DND-41 (cell line): ENCODE results near the gene CELA1.
A peak's percentile ranks its signal among the peaks of the same experiment; 100 is the strongest.

Source experiments
- ATAC-seq: fragments of 200-7000 bp; cut with Tn5 transposase; 3 replicates; pipeline ENCODE4 v1.9.1; 2021; ENCODE audit warnings: low read depth; ENCODE audit not compliant: insufficient read depth
- DNase-seq: peaks from one replicate; pipeline ENCODE4 v3.0.0-alpha.2; 2020
- H2AFZ ChIP-seq: 2 replicates; pipeline ENCODE4 v1.6.0; 2012; ENCODE audit warnings: low read depth, low read length
- H3K27ac ChIP-seq: 2 replicates; pipeline ENCODE4 v1.5.1; 2012; ENCODE audit warnings: low read length, inconsistent platforms
- H3K27me3 ChIP-seq: fragments of 200-600 bp; sonication (generic); 2 replicates; pipeline ENCODE4 v1.6.0; 2012; ENCODE audit warnings: low read length, mild to moderate bottlenecking, inconsistent platforms; ENCODE audit not compliant: insufficient read depth, poor library complexity
- H3K36me3 ChIP-seq: 2 replicates; pipeline ENCODE4 v1.5.1; 2012; ENCODE audit warnings: low read length, inconsistent platforms; ENCODE audit not compliant: insufficient read depth
- H3K4me1 ChIP-seq: 2 replicates; pipeline ENCODE4 v1.5.1; 2012; ENCODE audit warnings: mild to moderate bottlenecking, low read length; ENCODE audit not compliant: insufficient read depth
- H3K4me2 ChIP-seq: 2 replicates; pipeline ENCODE4 v1.6.0; 2012; ENCODE audit warnings: mild to moderate bottlenecking, moderate library complexity, low read length, inconsistent platforms; ENCODE audit not compliant: insufficient read depth
- H3K4me3 ChIP-seq, 2 experiments: fragments of 200-600 bp in 1 of 2; shearing (Covaris generic) in 1 of 2; 2 replicates each; pipeline ENCODE4 v1.5.1; 2012 to 2016; ENCODE audit warnings: inconsistent platforms in 2 of 2, low read length in 2 of 2, mild to moderate bottlenecking in 2 of 2, low read depth in 1 of 2, moderate library complexity in 1 of 2
- H3K79me2 ChIP-seq: 2 replicates; pipeline ENCODE4 v1.6.0; 2012; ENCODE audit warnings: low read length, inconsistent platforms; ENCODE audit not compliant: insufficient read depth
- H3K9ac ChIP-seq: 2 replicates; pipeline ENCODE4 v1.6.0; 2012; ENCODE audit warnings: low read depth, mild to moderate bottlenecking, inconsistent platforms, low read length, moderate library complexity
- H3K9me3 ChIP-seq: 2 replicates; pipeline ENCODE4 v1.5.1; 2012; ENCODE audit warnings: low read length, moderate library complexity, mild to moderate bottlenecking, inconsistent platforms; ENCODE audit not compliant: insufficient read depth, severe bottlenecking
- H4K20me1 ChIP-seq: 2 replicates; pipeline ENCODE4 v1.6.0; 2012; ENCODE audit warnings: low read length; ENCODE audit not compliant: insufficient read depth
- CTCF ChIP-seq: IDR thresholded peaks from 2 replicates; pipeline ENCODE4 v1.5.1; 2012; ENCODE audit warnings: borderline replicate concordance, low read length, moderate library complexity, mild to moderate bottlenecking; ENCODE audit not compliant: poor library complexity, severe bottlenecking; ENCODE audit errors: extremely low read depth
- EZH2 ChIP-seq: IDR thresholded peaks from 3 replicates; pipeline ENCODE4 v1.6.1; 2012; ENCODE audit warnings: borderline replicate concordance, low read depth, mild to moderate bottlenecking, moderate library complexity, low read length, inconsistent platforms; ENCODE audit not compliant: severe bottlenecking

The CELA1 gene

GRCh38 chr12:51358496-51358895, 12.0 kb upstream of the CELA1 start:
- H3K79me2 ChIP-seq = no peaks in the 10 kb centered on the region
- no peaks in the 10 kb centered on the region for H3K4me1 ChIP-seq
- no peaks in the 10 kb centered on the region for H3K27me3 ChIP-seq
- H3K36me3 ChIP-seq = peaks cover 92% of the 10 kb centered on the region
- ATAC-seq = no peak
- no peak overlapping the region for H3K9ac ChIP-seq
- no peak for DNase-seq
- no peak overlapping the region for H3K4me3 ChIP-seq
- no peak overlapping the region for H2AFZ ChIP-seq
- no peaks in the 10 kb centered on the region for H4K20me1 ChIP-seq
- no peaks in the 10 kb centered on the region for H3K9me3 ChIP-seq
- H3K4me2 ChIP-seq = no peak overlapping the region
- H3K27ac ChIP-seq = no peak overlapping the region
- no peak for TF ChIP-seq CTCF
- no peak for TF ChIP-seq EZH2

GRCh38 chr12:51357374-51358047, 11.0 kb upstream of the CELA1 start:
- no peak overlapping the region for H3K4me2 ChIP-seq

GRCh38 chr12:51351913-51352532, 5.5 kb upstream of the CELA1 start:
- H2AFZ ChIP-seq = no peak overlapping the region
- no peaks in the 10 kb centered on the region for H3K27me3 ChIP-seq
- H3K4me1 ChIP-seq = no peaks in the 10 kb centered on the region
- peaks cover 33% of the 10 kb centered on the region for H3K36me3 ChIP-seq
- TF ChIP-seq CTCF (peak; percentile 76), EZH2 (no peak)
- peak; percentile 65 for DNase-seq
- 0 out of 2 replicates have a peak overlapping the region, but pooled peaks have one; percentile 2 for H3K27ac ChIP-seq
- no peaks in the 10 kb centered on the region for H3K9me3 ChIP-seq
- no peaks in the 10 kb centered on the region for H4K20me1 ChIP-seq
- no peak overlapping the region for H3K9ac ChIP-seq
- no peak overlapping the region for H3K4me2 ChIP-seq
- peak; percentile 59 for ATAC-seq
- no peak overlapping the region for H3K4me3 ChIP-seq
- H3K79me2 ChIP-seq = no peaks in the 10 kb centered on the region

More at GRCh38 chr12:51357374-51358047, 11.0 kb upstream of the CELA1 start:
- H3K27me3 ChIP-seq = no peaks in the 10 kb centered on the region
- no peak overlapping the region for H3K27ac ChIP-seq
- H3K4me1 ChIP-seq = no peaks in the 10 kb centered on the region
- H4K20me1 ChIP-seq = no peaks in the 10 kb centered on the region
- ATAC-seq (no peak), DNase-seq (no peak)
- no peak overlapping the region for H2AFZ ChIP-seq
- TF ChIP-seq EZH2 = no peak
- no peak for TF ChIP-seq CTCF
- H3K79me2 ChIP-seq = no peaks in the 10 kb centered on the region
- peaks cover 85% of the 10 kb centered on the region for H3K36me3 ChIP-seq
- H3K9ac ChIP-seq = no peak overlapping the region
- H3K4me3 ChIP-seq = no peak overlapping the region
- no peaks in the 10 kb centered on the region for H3K9me3 ChIP-seq
